WERI-Rb-1 (cell line): Measurements from ENCODE around the gene TOR1AIP2.

Experiments used
- DNase-seq: peaks from one replicate; pipeline ENCODE4 v3.0.0-alpha.2; 2020
- H3K27ac ChIP-seq: fragments of 250-450 bp; sonication (Bioruptor Pico); 2 replicates; pipeline ENCODE4 v1.5.1; 2020; ENCODE audit warnings: mild to moderate bottlenecking, moderate library complexity
- H3K27me3 ChIP-seq: fragments of 250-450 bp; sonication (Bioruptor Pico); 2 replicates; pipeline ENCODE4 v1.5.1; 2021; ENCODE audit warnings: mild to moderate bottlenecking, low read depth, moderate library complexity; ENCODE audit not compliant: insufficient read depth, severe bottlenecking
- H3K36me3 ChIP-seq: fragments of 250-450 bp; sonication (Bioruptor Pico); 2 replicates; pipeline ENCODE4 v1.5.1; 2020; ENCODE audit warnings: mild to moderate bottlenecking, moderate library complexity
- H3K4me3 ChIP-seq: 2 replicates; pipeline ENCODE4 v1.5.1; 2011; ENCODE audit warnings: low read depth, mild to moderate bottlenecking, control low read depth, low read length
- H3K9me3 ChIP-seq: fragments of 250-450 bp; sonication (Bioruptor Pico); 2 replicates; pipeline ENCODE4 v1.5.1; 2021; ENCODE audit warnings: mild to moderate bottlenecking, moderate library complexity; ENCODE audit not compliant: severe bottlenecking
- TF ChIP-seq, protein P1 (sequence below): IDR thresholded peaks from 2 replicates; pipeline ENCODE4 v1.5.1; 2011; ENCODE audit warnings: low read depth, mild to moderate bottlenecking, control low read depth, inconsistent platforms, low read length

The TOR1AIP2 gene

DNA sequence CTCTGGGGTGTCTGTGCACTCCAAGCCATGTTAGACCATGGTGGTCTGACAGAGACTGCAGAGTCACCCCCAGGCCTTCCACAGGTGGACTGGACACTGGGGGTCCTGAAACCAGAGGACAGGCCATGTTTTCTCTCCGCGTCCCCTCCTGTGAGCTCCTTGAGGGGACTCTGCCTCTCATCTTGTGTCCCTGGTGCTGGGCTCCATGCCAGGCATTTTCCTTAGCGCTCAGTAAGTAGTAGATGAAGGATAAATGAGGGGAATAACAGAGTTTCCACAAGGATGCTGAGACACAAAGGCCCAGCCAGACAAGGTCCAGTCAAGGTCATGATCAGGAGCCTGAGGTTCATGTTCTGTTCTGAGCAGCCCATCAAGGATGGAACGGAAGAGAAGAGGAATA, 77.1 kb downstream of the TOR1AIP2 start:
- H3K36me3 ChIP-seq: no peaks in the 10 kb centered on the region
- no peak overlapping the region for H3K4me3 ChIP-seq
- no peak overlapping the region for H3K27ac ChIP-seq
- TF ChIP-seq, protein P1, sequence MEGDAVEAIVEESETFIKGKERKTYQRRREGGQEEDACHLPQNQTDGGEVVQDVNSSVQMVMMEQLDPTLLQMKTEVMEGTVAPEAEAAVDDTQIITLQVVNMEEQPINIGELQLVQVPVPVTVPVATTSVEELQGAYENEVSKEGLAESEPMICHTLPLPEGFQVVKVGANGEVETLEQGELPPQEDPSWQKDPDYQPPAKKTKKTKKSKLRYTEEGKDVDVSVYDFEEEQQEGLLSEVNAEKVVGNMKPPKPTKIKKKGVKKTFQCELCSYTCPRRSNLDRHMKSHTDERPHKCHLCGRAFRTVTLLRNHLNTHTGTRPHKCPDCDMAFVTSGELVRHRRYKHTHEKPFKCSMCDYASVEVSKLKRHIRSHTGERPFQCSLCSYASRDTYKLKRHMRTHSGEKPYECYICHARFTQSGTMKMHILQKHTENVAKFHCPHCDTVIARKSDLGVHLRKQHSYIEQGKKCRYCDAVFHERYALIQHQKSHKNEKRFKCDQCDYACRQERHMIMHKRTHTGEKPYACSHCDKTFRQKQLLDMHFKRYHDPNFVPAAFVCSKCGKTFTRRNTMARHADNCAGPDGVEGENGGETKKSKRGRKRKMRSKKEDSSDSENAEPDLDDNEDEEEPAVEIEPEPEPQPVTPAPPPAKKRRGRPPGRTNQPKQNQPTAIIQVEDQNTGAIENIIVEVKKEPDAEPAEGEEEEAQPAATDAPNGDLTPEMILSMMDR: no peak
- DNase-seq: no peak
- H3K9me3 ChIP-seq: no peaks in the 10 kb centered on the region
- H3K27me3 ChIP-seq: no peaks in the 10 kb centered on the region

DNA sequence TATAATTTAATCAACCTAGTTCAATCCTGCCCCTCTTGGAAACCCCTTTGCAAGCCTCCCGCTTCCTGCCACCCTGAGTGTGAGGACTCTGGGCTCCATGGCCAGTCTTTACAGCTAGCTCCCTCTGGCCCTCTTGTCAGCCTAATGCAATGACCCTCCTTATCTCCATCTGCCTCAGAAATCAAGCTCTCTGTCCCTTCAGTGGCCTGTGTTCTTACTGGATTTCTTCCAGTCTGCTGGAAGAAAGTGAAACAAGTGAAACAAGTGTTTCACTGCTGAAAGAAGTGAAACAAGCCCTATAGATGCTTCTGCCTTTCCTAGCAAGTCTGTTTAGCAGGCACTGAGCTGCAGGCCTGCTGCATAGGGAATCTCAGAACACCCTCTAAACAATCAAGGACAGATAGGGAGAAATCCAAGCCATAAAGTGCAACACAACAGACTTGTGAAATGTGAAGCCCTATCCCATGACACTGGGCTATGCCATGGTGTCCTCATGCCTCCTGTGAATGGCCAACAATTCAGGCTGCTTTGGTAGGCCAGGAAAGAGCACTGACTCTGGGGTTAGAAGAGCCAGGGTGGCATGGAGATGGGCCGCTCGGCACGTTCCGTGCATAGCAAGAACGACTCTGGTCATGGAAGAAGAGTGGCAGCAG, 78.6 kb downstream of the TOR1AIP2 start:
- DNase-seq: no peak
- Histone ChIP-seq H3K36me3 (no peaks in the 10 kb centered on the region), H3K4me3 (no peak overlapping the region), H3K27ac (no peak overlapping the region), H3K9me3 (no peaks in the 10 kb centered on the region), H3K27me3 (no peaks in the 10 kb centered on the region)
- TF ChIP-seq, protein P1: no peak

DNA sequence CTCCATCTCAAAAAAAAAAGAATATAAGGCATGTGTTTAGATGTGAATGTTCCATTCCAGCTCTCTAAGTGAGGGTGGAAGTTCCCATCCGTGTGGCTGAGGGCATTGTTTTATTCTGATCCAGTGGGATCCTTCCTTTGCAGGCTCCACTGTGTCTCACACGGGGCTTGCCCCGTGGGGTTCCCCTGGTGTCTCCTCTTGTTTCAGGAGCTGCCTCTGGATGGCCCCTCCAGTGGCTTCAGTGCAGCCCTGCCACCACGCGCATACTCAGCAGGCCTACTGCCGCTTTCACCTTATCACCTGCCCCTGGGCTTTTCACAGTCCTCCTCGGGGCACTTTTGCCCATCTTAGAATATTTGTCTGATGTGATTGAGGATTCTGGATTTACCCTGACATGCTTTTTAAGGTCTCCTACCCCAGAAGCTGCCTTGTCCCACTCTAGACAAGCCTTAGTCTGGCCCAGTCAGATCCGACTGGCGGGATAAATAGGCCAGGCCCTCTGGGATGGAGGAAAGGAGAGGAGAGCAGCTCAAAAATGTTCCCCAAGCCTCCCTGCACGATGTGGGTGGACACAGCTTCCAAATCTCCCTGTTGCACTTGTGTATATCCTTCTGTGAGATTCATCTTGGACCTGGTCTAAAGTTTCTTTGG, 79.3 kb downstream of the TOR1AIP2 start:
- Histone ChIP-seq H3K9me3 (no peaks in the 10 kb centered on the region), H3K36me3 (no peaks in the 10 kb centered on the region)

DNA sequence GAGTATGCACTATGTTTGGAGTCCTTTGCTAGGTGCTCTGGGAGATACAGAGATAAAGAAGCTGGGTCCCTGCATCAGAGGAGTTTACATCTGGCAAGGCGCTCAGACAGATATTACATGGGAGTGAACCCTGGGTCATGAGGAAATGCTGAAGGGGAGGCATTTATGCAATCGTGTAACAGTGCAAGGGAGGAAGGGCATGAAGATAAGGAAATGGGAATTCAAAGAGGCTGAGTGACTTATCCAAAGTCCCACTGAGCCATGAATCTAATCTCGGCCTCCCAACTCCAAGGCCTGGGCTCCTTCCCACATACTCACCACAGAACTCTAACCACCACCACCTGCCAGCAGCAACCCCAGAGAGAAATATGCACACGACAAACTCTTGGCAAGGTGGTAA, 82.9 kb downstream of the TOR1AIP2 start:
- TF ChIP-seq, protein P1: no peak
- no peaks in the 10 kb centered on the region for H3K36me3 ChIP-seq

More for the DNA sequence above, 79.3 kb downstream of the TOR1AIP2 start:
- TF ChIP-seq, protein P1: no peak
- no peak for DNase-seq
- Histone ChIP-seq H3K27ac (no peak overlapping the region; the same call in 1 of the 2 replicates), H3K4me3 (no peak overlapping the region), H3K27me3 (no peaks in the 10 kb centered on the region)

DNA sequence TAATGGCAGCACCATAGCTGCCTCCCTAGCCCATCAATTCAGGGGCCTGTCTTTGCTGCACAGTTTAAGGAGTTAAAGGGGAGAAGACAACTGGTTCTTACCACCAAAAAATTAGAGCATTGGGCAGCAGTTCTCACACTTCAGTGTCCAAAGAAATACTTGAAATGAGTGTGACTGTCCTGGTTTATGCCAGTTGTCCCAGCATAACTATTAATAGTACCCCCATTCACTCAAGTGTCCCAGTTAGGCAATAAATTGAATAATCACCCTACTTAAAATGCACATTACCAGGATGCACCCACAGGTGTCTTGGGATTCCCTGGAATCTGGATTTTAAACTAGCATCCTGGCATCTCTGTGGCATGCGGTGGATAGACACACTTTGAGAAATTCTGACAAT, 83.5 kb downstream of the TOR1AIP2 start:
- H3K36me3 ChIP-seq: no peaks in the 10 kb centered on the region
- H3K9me3 ChIP-seq: no peaks in the 10 kb centered on the region
- H3K4me3 ChIP-seq: no peak overlapping the region
- H3K27ac ChIP-seq: no peak overlapping the region
- no peaks in the 10 kb centered on the region for H3K27me3 ChIP-seq
- TF ChIP-seq, protein P1: no peak
- DNase-seq: no peak

More for the DNA sequence above, 82.9 kb downstream of the TOR1AIP2 start:
- H3K4me3 ChIP-seq: no peak overlapping the region
- DNase-seq: no peak
- no peaks in the 10 kb centered on the region for H3K27me3 ChIP-seq
- H3K27ac ChIP-seq: no peak overlapping the region
- H3K9me3 ChIP-seq: no peaks in the 10 kb centered on the region

DNA sequence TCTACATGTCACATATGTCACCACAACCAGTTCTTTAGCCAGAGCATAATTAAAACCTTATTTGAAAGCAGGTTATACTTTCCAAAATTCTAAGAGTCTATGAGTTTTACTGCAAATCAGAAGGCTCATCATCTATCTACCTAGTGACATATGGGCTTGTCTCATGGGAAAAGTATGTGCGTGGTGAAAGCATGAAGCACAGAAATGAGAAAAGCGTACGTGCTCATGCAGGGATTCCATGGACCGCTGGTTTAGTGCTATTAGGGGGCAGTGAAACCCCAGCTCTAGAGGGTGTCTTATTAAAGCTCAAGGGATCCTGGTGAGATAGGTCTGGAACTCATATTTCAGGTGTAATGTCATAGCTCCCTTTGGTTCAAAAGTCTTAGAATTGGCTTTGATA, 84.3 kb downstream of the TOR1AIP2 start:
- TF ChIP-seq, protein P1: no peak
- Histone ChIP-seq H3K36me3 (no peaks in the 10 kb centered on the region), H3K27ac (no peak overlapping the region), H3K9me3 (no peaks in the 10 kb centered on the region), H3K27me3 (no peaks in the 10 kb centered on the region), H3K4me3 (no peak overlapping the region)
- no peak for DNase-seq
